Measurements from ENCODE around the gene NPY2R. TPM values are rescaled to one million over a fixed set of nuclear protein-coding genes. Genes with fewer than 3 reads are reported as not detected.

NPY2R gene
- total and polyA plus RNA-seq, 2 donors (not counting 1 experiment from before 2014, with no cell fraction given) = not detected

DNA sequence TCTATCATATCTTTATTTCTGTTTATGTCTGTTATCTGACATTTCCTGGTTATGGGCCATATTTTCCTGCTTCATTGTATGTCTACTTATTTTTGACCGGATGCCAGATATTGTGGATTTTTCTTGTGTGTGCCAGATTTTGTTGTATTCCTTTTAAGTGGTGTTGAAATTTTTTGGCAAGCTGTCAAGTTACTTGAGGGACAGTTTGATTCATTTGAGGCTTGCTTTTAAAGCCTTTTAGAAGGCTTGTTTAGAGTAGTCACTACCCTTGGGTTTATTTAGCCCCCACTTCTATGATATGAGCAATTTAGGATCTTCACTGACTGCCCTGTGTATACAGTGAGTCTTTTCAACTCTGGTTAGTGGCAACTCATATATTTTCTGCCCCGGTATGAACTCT lies 29.2 kb upstream of the NPY2R start:
- no peaks in the 10 kb centered on the region for H3K4me1 Mint-ChIP-seq
- no peak overlapping the region for H3K27ac Mint-ChIP-seq
- intact Hi-C loops (cut with micrococcal nuclease) = no loop called here
- no peak for TF ChIP-seq EZH2 (IDR thresholded peaks at IDR 0.05; ENCODE audit: borderline replicate concordance, insufficient read depth, low read depth, low read length, poor library complexity, severe bottlenecking)
- TF ChIP-seq CTCF (IDR thresholded peaks at IDR 0.05) = no peak
- H3K27me3 Mint-ChIP-seq = no peaks in the 10 kb centered on the region
- Histone ChIP-seq H3K4me1 (ENCODE audit: control insufficient read depth in 2 of 2, insufficient read depth in 2 of 2, low read length in 2 of 2) (no peaks in the 10 kb centered on the region), H4K20me1 (ENCODE audit: control insufficient read depth, insufficient read depth, low read length, poor library complexity, severe bottlenecking) (no peaks in the 10 kb centered on the region), H3K79me2 (ENCODE audit: control insufficient read depth, insufficient read depth, low read length) (no peaks in the 10 kb centered on the region), H3K36me3 (replicated peaks in 1 of 2; ENCODE audit: control extremely low read depth in 1 of 2, control insufficient read depth in 1 of 2, extremely low read depth in 1 of 2, insufficient read depth in 2 of 2, low read length in 1 of 2) (no peaks in the 10 kb centered on the region), H3K27ac (ENCODE audit: low read length in 2 of 2) (no peak overlapping the region), H3K4me3 (ENCODE audit: control extremely low read depth in 1 of 5, extremely low read depth in 1 of 5, insufficient read depth in 1 of 5, low read depth in 2 of 5, low read length in 4 of 5) (no peak overlapping the region), H3K4me2 (replicated peaks; ENCODE audit: low read depth, low read length, poor library complexity, severe bottlenecking) (no peak overlapping the region), H3K9me3 (ENCODE audit: control extremely low read depth in 1 of 3, control insufficient read depth in 2 of 3, insufficient read depth in 1 of 3, low read length in 2 of 3) (no peaks in the 10 kb centered on the region), H2AFZ (ENCODE audit: insufficient read depth, low read depth, low read length, poor library complexity, severe bottlenecking) (no peak overlapping the region), H3K27me3 (replicated peaks in 1 of 4; ENCODE audit: control extremely low read depth in 1 of 4, control insufficient read depth in 3 of 4, insufficient read depth in 4 of 4, low read length in 3 of 4) (no peaks in the 10 kb centered on the region), H3K9ac (ENCODE audit: low read length) (no peak overlapping the region)
- no peaks in the 10 kb centered on the region for H3K9me3 Mint-ChIP-seq (ENCODE audit: insufficient read depth)
- POLR2A ChIA-PET = no interaction called here
- 89% methylated on average over 2 of the region's 2 CpGs for WGBS (ENCODE audit: insufficient coverage)
- DNase-seq (no peak), ATAC-seq (ENCODE audit: low read depth) (no peak)
- H3K4me3 Mint-ChIP-seq = no peak overlapping the region
- CTCF ChIA-PET = no interaction called here

DNA sequence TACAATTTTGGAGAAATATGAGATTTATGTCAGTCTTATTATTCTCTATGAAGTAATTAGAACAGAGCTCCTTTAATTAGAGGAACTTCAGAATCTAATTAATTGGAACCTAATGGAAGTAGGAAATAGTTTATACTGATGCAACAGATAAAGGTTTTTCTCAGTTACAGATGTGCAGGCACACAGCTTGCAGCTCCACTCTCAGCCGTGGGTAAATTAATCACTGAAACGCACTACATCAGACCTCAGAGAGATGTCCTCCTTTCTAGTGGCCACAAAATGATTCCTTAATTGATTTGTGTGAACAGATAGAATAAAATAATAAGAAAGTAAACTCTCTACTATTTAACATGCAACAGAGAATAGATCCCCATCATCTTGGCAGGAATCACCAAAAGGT lies 21.5 kb upstream of the NPY2R start:
- H3K4me3 Mint-ChIP-seq = no peak overlapping the region
- no peaks in the 10 kb centered on the region for H3K36me3 ChIP-seq (replicated peaks in 1 of 2; ENCODE audit: control extremely low read depth in 1 of 2, control insufficient read depth in 1 of 2, extremely low read depth in 1 of 2, insufficient read depth in 2 of 2, low read length in 1 of 2)
- H3K27me3 Mint-ChIP-seq = no peaks in the 10 kb centered on the region
- CTCF ChIA-PET = no interaction called here
- no peak overlapping the region for H2AFZ ChIP-seq (ENCODE audit: insufficient read depth, low read depth, low read length, poor library complexity, severe bottlenecking)
- no peaks in the 10 kb centered on the region for H3K79me2 ChIP-seq (ENCODE audit: control insufficient read depth, insufficient read depth, low read length)
- TF ChIP-seq CTCF (IDR thresholded peaks at IDR 0.05) (no peak), EZH2 (IDR thresholded peaks at IDR 0.05; ENCODE audit: borderline replicate concordance, insufficient read depth, low read depth, low read length, poor library complexity, severe bottlenecking) (no peak)
- ATAC-seq (ENCODE audit: low read depth) (no peak), DNase-seq (no peak)
- no peak overlapping the region for H3K4me2 ChIP-seq (replicated peaks; ENCODE audit: low read depth, low read length, poor library complexity, severe bottlenecking)
- no peaks in the 10 kb centered on the region for H4K20me1 ChIP-seq (ENCODE audit: control insufficient read depth, insufficient read depth, low read length, poor library complexity, severe bottlenecking)
- H3K4me1 Mint-ChIP-seq = no peaks in the 10 kb centered on the region
- no peaks in the 10 kb centered on the region for H3K9me3 ChIP-seq (ENCODE audit: control extremely low read depth in 1 of 3, control insufficient read depth in 2 of 3, insufficient read depth in 1 of 3, low read length in 2 of 3)
- H3K27ac ChIP-seq (ENCODE audit: low read length in 2 of 2) = no peak overlapping the region
- POLR2A ChIA-PET = no interaction called here
- WGBS (ENCODE audit: insufficient coverage) = no CpG with 5 or more reads among the region's 2 CpGs
- no peak overlapping the region for H3K9ac ChIP-seq (ENCODE audit: low read length)
- no peak overlapping the region for H3K27ac Mint-ChIP-seq
- no peak overlapping the region for H3K4me3 ChIP-seq (ENCODE audit: control extremely low read depth in 1 of 5, extremely low read depth in 1 of 5, insufficient read depth in 1 of 5, low read depth in 2 of 5, low read length in 4 of 5)
- intact Hi-C loops (cut with micrococcal nuclease) = no loop called here
- no peaks in the 10 kb centered on the region for H3K4me1 ChIP-seq (ENCODE audit: control insufficient read depth in 2 of 2, insufficient read depth in 2 of 2, low read length in 2 of 2)
- no peaks in the 10 kb centered on the region for H3K27me3 ChIP-seq (replicated peaks in 1 of 4; ENCODE audit: control extremely low read depth in 1 of 4, control insufficient read depth in 3 of 4, insufficient read depth in 4 of 4, low read length in 3 of 4)
- no peaks in the 10 kb centered on the region for H3K9me3 Mint-ChIP-seq (ENCODE audit: insufficient read depth)
